Activated CD4-positive, alpha-beta T cell treated with anti-CD3 and anti-CD28 coated beads for 48 hours (primary cell): ENCODE measurements around the gene DIP2C.
"Not testable (repeated sequence)": the region's sequence is repeated elsewhere in the genome, so short reads cannot be mapped to it uniquely, and the experiment has no call there.

Experiments
- DNase-seq: peaks from one replicate; pipeline ENCODE4 v3.0.0-alpha.2; 2020

DIP2C gene

DNA sequence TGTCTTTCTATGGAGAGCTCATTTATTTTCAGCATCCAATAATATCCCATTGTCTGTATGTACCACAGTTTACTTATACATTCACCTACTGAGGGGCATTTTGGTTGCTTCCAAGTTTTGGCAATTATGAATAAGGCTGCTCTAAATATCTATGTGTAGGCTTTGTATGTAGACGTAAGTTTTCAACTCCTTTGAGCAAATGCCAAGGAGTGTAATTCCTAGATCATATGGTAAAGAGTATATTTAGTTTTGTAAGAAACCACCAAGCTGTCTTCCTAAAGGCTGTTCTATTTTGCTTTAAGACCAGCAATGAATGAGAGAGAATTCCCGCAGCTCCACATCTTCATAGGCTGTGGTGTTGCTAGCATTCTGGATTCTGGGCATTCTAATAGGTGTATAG lies 259.8 kb downstream of the DIP2C start:
- no peak for DNase-seq

DNA sequence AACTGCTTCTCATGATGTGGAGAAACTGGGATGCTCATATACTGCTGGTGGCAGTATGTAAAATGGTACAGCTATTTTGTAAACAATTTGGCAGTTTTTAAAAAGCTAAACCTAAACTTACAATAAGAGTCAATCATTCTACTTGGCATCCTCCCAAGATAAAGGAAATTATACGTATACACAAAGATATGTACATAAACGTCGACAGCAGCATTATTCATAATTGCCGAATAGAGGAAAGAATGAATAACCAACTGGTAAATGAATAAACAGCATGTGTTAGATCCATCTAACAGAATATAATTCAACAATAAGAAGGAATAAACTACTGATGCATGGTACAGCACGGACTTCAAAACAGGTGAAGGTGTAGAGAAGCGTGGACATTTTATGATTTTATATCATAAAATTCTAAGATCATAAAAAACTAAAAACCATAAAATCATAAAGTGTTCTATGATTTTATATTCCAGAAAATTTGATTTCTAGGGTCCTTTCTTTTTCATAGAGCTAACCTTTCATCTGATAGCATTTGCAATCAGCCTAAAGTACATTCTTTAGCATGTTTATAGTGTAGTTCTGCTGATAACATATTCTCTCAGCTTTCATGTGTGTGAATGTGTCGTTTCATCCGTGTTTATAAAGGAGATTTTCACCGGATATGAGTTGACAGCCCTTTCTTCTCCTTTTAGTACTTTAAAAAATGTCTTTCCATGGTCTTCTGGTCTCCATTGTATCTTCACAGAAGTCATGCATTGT lies 261.5 kb downstream of the DIP2C start:
- DNase-seq, result no peak

DNA sequence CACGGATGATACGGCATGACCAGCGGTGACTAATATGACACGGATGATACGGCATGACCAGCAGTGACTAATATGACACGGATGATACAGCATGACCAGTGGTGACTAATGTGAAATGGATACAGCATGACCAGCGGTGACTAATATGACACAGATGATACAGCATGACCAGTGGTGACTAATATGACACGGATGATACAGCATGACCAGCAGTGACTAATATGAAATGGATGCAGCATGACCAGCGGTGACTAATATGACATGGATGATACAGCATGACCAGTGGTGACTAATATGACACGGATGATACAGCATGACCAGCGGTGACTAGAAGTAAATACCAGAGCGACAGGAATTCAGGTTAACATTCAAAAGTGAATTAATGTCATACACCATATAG lies 264.1 kb downstream of the DIP2C start:
- peak; percentile 20 for DNase-seq

DNA sequence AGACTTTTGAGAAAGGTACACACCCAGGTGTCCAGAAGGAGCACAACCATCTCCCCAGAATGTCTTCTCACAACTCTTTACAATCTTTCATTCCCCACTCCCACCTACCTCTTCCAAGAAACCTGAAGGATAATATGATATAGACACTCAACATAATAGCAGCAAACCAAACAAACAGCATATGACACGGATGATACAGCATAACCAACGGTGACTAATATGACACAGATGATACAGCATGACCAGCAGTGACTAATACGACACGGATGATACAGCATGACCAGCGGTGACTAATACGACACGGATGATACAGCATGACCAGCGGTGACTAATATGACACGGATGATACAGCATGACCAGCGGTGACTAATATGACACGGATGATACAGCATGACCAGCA lies 264.7 kb downstream of the DIP2C start:
- DNase-seq, result not testable (repeated sequence)

DNA sequence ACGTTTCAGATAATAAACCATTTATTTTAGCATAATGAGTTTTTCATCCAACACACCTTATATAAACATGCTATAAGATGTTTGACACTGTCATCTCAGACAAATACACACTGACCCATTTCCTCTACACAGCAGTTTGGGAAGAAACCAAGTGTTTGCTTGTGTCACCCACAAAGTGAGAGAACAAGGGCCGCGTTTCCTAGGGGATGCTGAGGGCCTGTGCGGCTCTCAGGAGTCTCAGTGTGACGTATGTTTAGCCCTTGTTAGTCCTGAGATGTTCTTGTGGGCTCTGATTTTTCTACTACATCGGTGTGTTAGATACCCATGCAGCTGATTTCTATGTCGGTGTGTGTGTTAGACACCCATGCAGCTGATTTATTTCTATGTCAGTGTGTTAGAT lies 266.3 kb downstream of the DIP2C start:
- no peak for DNase-seq

DNA sequence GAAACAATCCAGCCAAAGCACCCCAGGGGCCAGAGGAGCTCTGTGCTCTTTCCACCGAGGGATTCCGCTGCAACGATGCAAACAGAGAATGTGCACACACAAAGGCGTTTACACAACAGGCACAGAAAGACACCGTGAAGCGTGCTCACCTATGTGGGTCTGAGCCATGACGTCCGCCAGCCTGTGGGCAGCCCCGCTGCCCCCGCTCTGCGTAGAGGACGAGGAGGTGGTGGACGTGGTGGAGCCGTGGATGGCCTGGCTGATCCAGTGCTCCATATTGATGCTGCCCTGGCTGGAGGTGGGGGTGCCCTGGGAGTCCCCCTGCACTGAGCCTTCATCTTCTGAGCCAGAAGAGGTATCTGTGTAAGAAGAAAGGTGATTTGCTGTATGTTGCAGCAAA lies 266.8 kb downstream of the DIP2C start:
- no peak for DNase-seq

DNA sequence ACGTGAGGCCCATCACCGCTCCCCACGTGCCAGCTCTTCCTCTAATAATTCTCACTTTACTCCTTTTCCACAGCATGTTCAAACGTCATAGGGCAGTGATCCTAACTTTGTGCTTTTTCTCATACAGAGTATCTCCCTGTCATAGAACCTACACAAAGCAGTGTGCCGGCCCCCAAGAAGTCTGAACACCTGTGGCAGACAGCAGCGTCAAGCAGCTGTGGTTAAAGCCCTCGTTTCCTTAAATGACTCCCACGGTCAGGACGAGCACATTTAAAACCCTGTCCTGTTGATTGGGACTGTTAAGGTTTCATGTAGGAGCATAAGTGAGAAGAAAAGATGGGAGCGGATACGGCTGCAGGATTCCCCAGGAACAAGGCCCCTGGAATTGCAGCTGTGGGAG lies 267.2 kb downstream of the DIP2C start:
- no peak for DNase-seq

DNA sequence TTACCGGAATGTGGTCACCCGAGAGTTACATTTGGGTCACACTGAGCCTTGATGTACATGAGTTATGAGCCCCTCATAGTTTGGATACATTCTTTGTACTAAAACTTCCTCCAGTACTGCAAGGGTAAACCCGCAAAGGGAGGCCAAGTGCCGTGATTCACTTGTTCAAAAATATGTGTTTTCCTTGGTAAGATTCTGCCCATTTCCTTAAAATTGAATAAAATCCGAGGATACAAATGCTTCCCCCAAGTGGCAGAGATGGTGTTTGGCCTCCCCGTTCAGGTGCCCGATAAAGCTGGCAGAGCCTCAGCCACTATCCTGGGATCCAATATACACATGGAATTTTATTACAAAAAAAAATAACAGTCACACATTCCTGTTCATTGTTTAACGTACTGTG lies 268.3 kb downstream of the DIP2C start:
- no peak for DNase-seq

DNA sequence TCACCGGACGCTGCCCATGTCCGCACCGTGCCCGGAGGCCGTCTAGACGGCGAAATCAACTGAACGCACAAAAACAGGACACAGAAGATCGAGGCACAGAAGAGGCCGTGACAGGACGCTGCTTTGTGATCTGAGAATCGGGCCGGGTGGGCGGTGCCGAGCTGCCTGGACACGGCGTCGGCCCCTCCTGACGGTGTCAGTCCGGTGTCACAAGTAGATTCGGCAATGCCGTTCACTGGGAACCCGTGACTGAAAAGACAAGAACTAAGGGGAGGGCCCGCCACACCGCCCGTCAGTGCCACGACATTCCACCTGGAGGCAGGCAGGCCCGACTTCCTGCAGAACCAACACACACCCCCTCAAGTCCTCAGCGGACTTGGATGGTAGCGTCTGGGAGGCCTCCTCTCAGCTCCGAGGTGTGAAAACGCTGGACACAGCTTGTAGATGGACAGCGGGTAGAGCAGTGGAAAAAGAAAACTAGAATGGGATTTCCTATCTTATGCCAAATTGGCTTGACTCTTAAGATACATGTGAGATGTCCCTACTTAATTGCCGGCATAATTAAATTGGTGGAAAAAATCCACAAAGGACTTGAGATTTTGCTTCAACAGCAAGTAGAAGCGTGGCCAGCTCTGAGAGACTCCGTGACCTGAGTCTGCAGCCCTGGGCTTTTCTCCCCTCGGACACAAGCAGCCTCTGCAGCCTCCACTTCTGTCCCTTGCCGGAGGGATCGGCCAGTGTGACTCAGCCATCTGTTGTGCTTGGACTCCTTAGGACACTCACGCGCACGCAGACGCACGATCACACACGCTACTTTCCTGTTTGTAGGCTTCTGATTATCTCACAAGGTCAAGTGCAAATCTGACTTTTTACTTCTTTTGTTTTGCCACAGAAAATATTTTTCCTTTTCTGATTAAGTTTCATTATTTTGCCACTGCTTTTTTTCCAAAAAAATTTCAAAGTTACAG lies 269.0 kb downstream of the DIP2C start:
- no peak for DNase-seq

DNA sequence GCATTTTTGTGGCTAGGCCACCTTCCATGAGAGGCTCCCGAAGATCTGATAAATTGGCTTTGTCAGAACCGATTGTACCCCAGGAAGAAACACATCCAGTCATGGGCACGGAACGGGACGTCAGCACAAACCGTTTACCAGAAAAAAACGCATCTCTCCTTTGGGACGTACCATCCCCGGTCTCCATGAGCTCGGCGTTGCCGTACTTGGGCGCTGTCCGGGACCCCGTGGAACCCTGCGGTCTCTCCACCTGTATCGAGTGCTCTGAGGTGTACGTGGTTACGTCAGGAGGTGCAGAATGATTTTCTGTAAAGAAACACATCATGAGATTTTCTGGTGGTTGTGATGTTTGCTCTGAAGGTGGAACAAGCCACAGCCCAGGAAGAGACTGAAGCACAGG lies 270.6 kb downstream of the DIP2C start:
- DNase-seq, result no peak

DNA sequence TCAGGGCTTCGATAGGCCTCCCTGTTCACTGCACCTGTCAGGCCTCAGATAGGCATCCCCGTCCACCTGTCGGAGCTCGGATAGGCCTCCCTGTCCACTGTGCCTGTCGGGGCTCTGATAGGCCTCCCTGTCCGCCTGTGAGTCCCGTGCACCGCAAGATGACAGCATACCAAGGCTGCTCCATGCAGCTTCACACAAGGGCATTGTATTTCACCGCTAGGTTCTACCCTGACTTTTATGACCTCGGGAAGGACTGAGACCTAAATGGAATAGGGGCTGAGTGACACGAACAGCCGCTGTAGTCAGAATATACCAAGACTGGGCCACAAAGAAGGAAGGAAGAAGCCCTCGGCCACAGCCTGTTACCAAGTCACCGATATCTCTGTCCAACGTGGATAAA lies 271.2 kb downstream of the DIP2C start:
- no peak for DNase-seq

DNA sequence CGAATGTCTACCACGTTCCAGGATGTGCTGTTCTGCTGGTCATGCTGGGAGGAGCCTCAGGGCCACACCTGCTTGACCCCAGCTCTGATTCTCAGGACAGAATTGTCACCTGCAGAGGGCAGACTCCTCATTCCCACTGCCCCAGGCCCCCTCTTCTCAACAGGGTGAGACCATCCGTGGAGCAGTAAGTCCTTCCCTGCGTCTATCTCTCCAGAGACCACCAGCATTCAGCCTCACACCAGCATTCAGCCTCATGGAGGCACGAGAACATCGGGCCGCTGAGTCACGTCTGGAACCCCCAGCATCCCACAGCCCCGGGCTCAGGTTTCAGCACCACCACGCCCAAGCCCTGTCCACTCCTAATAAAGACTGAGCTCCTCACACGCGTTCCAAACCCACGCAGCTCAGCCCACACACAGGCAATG lies 273.4 kb downstream of the DIP2C start:
- no peak for DNase-seq

DNA sequence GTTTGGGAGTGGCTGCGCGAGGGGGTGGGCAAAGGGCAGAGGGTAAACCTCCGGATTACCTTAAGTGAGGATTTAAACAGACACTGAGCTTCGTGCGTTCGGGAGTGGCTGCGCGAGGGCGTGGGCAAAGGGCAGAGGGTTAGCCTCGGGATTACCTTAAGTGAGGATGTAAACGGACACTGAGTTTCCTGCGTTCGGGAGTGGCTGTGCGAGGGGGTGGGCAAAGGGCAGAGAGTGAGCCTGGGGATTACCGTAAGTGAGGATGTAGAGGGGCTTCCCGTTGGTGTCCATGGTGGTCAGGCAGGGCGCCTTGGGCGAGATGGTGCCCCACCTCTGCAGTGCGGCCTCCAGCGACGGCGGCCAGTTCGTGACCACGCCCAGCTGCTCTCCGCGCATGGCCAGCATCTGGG lies 275.8 kb downstream of the DIP2C start:
- DNase-seq, result no peak

DNA sequence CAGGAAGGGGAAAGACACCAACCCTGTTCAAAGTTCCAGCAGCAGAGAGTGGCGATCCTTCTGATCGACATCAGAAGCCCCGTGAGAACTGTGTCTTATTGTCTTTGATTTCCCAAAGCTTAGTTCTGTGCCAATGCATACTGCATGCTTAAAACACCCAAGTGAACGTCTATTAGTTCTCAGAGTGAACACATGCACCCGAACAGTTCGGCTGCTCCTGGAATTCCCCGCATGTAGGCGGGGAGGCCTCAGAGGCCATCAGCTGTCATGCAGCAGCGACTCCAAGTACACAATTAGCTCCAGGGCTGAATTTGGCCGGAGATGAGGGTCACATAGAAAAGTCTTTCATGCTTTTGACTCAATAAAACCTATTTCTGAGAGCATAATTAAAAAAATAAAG lies 277.4 kb downstream of the DIP2C start:
- DNase-seq, result no peak

DNA sequence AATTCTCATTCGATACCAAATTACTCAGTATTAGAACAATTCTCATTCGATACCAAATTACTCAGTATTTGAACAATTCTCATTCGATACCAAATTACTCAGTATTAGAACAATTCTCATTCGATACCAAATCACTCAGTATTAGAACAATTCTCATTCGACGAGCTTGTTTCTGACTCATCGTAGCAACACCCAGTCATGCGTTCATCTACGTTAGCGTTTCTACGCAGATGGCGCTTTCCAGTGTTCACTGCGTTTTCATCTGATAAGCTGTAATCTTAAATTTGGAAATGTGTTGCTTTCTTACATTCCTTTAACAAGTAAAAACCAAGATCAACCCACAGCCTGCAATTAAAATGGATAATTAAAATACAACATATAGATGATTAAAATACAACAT lies 277.9 kb downstream of the DIP2C start:
- DNase-seq, result no peak

DNA sequence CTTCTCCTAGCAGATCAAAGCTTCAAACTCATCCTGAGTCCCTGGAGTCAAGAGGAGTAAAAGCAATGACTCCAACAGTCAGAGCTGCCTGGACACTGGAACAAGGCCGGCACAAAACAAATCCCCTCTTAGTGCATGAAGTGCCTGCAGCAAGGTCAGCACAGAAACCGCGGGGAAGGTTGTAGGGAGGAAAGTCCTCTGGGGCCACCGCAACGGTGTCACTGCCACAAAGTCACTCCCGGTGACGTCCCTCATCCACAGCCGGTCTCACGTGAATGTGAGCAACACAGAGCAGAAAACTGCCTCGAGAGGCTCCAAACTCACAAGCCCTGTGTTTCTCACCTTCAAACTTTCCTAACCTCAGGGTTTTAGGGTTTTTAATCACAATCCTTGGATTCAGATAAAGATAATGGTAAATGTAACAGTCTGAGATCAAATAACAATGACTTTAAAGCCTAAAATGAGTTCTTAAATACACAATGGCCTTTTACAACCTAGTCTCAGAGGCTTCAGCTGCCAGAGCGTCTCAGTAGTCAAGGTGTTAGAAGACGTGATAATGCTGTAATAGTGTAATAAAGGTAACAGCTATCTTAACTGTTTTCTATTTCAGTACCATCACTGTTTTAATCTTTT lies 279.9 kb downstream of the DIP2C start:
- no peak for DNase-seq

DNA sequence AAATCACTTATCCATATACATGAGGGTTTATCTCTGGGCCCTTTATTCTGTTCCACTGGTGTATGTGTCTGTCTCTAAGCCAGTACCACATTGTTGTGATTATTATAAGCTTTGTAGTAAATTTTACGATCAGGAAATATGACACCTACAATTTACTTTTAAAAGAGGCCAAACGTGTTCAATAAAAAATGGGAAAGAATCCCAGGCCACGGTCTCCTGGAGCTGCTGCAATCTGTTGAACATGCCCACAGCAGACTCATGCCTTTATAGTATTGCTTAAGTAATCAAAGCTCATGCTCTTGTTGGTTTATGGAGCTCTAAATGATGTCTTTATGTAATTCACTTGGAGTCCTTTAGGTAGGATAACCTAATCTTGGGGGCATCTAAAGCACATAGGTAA lies 281.2 kb downstream of the DIP2C start:
- no peak for DNase-seq

DNA sequence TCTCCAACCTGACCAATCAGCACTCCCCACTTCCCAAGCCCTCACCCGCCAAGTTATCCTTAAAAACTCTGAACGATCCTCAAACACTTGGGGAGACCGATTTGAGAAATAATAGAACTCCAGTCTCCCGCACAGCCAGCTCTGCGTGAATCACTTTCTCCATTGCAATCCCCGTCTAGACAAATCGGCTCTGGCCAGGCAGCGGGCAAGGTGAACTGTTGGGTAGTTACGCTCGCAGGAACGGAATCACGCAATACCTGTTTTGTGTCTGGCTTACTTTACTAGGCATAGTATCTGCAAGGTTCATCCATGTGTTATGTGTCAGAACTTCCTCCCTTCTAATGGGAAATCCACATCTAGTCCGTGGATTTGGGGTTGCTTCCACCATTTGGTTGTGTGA lies 282.5 kb downstream of the DIP2C start:
- DNase-seq, result no peak

DNA sequence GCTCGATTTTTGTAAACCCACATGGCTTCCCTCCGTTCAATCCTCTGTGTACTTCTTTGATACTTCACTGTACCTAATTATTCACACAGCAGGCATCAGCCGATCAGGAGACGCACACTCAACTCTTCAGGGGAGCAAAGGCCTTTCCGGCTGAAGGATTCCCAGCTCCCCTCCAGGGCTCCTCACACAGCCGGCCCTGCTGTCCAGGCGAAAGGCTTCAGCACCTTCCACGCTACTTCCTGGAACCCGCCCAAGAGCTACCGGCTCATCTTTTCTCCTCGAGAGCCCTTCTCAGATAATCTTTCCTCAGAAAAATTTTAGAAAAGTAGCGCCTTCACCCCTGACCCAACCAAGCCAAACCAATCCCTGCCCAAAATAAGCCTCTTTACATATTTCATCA lies 283.8 kb downstream of the DIP2C start:
- DNase-seq, result no peak

DNA sequence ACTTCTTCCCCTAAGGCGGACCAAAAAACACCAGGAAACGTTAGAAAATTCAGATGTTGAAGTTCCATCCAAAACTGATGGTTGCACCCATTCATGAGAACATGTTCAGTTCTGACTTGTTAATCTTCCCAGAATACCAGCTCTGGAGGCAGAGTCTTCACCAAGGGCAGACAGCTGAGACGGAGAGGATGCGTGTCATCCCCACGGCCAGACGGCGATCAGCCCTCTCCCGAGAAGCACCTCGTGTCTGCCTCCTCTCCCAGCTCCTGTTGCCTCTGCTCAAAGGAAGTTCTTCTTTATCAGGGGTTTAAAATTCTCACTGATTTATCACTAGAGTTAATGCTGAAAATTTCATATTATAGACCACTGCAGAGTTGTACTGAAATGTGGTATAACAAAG lies 284.5 kb downstream of the DIP2C start:
- no peak for DNase-seq

DNA sequence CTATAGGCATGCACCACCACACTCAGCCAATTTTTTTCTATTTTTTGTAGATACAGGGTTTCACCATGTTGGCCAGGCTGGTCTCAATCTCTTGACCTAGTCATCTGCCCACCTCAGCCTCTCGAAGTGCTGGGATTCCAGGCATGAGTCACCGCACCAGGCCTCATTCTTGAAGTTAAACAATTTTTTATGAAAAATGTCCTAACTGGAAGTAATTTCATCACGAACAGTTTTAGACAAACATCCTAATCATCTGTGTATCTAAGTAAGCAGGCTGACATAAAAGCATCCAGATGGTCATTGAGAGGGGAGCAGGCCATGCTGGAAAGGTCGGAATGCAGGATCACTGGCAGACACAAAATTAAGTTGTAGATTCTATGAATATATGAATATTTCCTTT lies 285.1 kb downstream of the DIP2C start:
- no peak for DNase-seq

DNA sequence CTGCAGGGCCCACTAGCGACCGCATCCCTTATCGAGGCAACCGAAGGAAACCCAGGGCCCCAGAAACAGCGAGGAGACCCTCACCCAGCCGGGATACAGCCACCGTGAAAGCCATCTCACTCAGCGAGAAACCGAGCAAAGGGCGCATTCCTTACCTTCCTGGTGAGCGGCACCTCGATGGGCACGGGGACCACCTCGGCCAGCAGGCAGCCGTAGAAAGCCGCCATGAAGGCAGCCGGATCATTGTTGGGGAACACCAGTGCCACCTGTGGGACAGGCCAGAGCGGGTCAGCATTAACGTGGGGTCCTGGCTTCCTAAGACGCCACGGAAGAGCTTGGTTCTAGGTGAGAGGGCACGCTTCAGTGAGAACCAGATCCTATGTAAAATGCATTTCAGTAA lies 290.5 kb downstream of the DIP2C start:
- no peak for DNase-seq

DNA sequence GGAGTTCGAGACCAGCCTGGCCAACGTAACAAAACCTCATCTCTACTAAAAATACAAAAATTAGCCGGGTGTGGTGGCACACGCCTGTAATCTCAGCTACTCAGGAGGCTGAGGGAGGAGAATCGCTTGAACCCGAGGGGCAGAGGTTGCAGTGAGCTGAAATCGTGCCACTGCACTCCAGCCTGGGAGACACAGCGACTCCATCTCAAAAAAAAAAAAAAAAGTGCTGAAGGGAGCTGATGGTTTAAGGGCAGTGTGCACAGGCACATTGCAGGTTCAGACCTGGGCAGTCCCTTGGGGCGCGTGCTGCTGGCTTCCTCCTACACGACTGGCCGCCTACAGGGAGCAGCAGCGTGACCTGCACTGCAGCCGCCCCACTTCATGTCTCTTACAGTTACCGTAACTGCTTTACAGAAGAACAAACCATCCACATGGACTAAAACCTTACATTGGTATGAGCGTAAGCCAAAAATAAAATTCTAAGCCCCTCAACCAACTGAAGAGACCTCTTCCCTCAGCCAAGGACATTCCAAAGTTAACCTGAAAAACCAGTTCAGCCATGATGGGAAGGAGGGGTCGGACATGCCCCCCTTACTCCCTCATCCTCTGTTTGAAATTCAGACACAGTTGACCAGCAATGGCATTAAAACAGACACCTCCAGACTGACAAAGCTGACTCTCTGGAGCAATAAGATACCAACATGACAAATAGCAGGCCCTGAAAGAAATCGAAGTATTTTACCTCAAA lies 292.0 kb downstream of the DIP2C start:
- DNase-seq, result no peak
